Fibroblast of skin of scalp (primary cell): Measurements from ENCODE around the gene ANKS3.

Experiments
- DNase-seq: peaks from one replicate; pipeline ENCODE4 v3.0.0-alpha.2; 2013

The ANKS3 gene

GRCh38 chr16:4723071-4723767 is 10.9 kb downstream of the ANKS3 start:
- no peak for DNase-seq

GRCh38 chr16:4718466-4718865 is 15.6 kb downstream of the ANKS3 start:
- DNase-seq = no peak

GRCh38 chr16:4714996-4715395 is 19.1 kb downstream of the ANKS3 start:
- no peak for DNase-seq

GRCh38 chr16:4713663-4714501 is 20.2 kb downstream of the ANKS3 start:
- DNase-seq = no peak

GRCh38 chr16:4709481-4709880 is 24.6 kb downstream of the ANKS3 start:
- no peak for DNase-seq

GRCh38 chr16:4706871-4707270 is 27.2 kb downstream of the ANKS3 start:
- DNase-seq = no peak

GRCh38 chr16:4704913-4705312 is 29.2 kb downstream of the ANKS3 start:
- DNase-seq = no peak

GRCh38 chr16:4704491-4704890 is 29.6 kb downstream of the ANKS3 start:
- DNase-seq = no peak

GRCh38 chr16:4703906-4704305 is 30.2 kb downstream of the ANKS3 start:
- DNase-seq = no peak

GRCh38 chr16:4702466-4702808 is 31.6 kb downstream of the ANKS3 start:
- no peak for DNase-seq

GRCh38 chr16:4701791-4702465 is 32.1 kb downstream of the ANKS3 start:
- DNase-seq = no peak

- no peak for DNase-seq
Measured at GRCh38 chr16:4700997-4701743, 32.9 kb downstream of the ANKS3 start.

GRCh38 chr16:4700380-4700996 is 33.6 kb downstream of the ANKS3 start:
- DNase-seq = no peak

GRCh38 chr16:4699046-4699556 is 35.0 kb downstream of the ANKS3 start:
- DNase-seq = no peak

- no peak for DNase-seq
Measured at GRCh38 chr16:4698321-4699045, 35.6 kb downstream of the ANKS3 start.

- DNase-seq = no peak
Measured at GRCh38 chr16:4697848-4698291, 36.2 kb downstream of the ANKS3 start.

GRCh38 chr16:4696905-4697847 is 36.9 kb downstream of the ANKS3 start:
- no peak for DNase-seq

- DNase-seq = no peak
Measured at GRCh38 chr16:4696172-4696904, 37.7 kb downstream of the ANKS3 start.

GRCh38 chr16:4695473-4696171 is 38.4 kb downstream of the ANKS3 start:
- DNase-seq = no peak
